SK-N-SH treated with all-trans-retinoic acid at 6 μM for 48 hours (cell line): Measurements from ENCODE around the gene TOP1.

Experiments used
- ARNTL ChIP-seq: fragments of 450-650 bp; formaldehyde crosslinking; IDR thresholded peaks from 2 replicates; pipeline ENCODE4 v1.5.0; 2020; ENCODE audit warnings: low read depth, mild to moderate bottlenecking, moderate library complexity, borderline replicate concordance
- BACH2 ChIP-seq: fragments of 250-450 bp; sonication (Bioruptor Pico); IDR thresholded peaks from 2 replicates; pipeline ENCODE4 v1.9.0; 2021; ENCODE audit warnings: mild to moderate bottlenecking, borderline replicate concordance
- CSDC2 ChIP-seq: fragments of 250-450 bp; sonication (Bioruptor Pico); IDR thresholded peaks from 2 replicates; pipeline ENCODE4 v1.5.0; 2020; ENCODE audit warnings: mild to moderate bottlenecking, moderate library complexity
- CSRNP3 ChIP-seq: fragments of 250-450 bp; sonication (Bioruptor Pico); IDR thresholded peaks from 2 replicates; pipeline ENCODE4 v1.5.1; 2021; ENCODE audit warnings: mild to moderate bottlenecking, moderate library complexity
- PATZ1 ChIP-seq: fragments of 250-450 bp; sonication (Bioruptor Pico); IDR thresholded peaks from 2 replicates; pipeline ENCODE4 v1.8.0; 2020; ENCODE audit warnings: mild to moderate bottlenecking, moderate library complexity, borderline replicate concordance
- PPARA ChIP-seq: fragments of 250-450 bp; sonication (Bioruptor Pico); IDR thresholded peaks from 2 replicates; pipeline ENCODE4 v1.5.0; 2020; ENCODE audit warnings: mild to moderate bottlenecking, borderline replicate concordance
- RARB ChIP-seq: fragments of 250-450 bp; sonication (Bioruptor Pico); IDR thresholded peaks from 2 replicates; pipeline ENCODE4 v1.8.0; 2021; ENCODE audit warnings: mild to moderate bottlenecking, moderate library complexity
- TOX ChIP-seq: fragments of 250-450 bp; sonication (Bioruptor Pico); IDR thresholded peaks from 2 replicates; pipeline ENCODE4 v1.8.0; 2021; ENCODE audit warnings: mild to moderate bottlenecking, moderate library complexity, borderline replicate concordance
- ZFP3 ChIP-seq: fragments of 250-450 bp; sonication (Bioruptor Pico); IDR thresholded peaks from 2 replicates; pipeline ENCODE4 v1.5.0; 2020; ENCODE audit warnings: mild to moderate bottlenecking, moderate library complexity

GRCh38 chr20:40986774-40987173 lies 41.8 kb upstream of the TOP1 start:
- no peak for TF ChIP-seq BACH2 (CRISPR knock-in tag)
- TF ChIP-seq RARB (CRISPR knock-in tag): no peak
- TF ChIP-seq CSRNP3 (CRISPR knock-in tag): no peak
- TF ChIP-seq TOX (CRISPR knock-in tag): no peak
- TF ChIP-seq PPARA (CRISPR knock-in tag): no peak
- TF ChIP-seq PATZ1: no peak
- TF ChIP-seq ZFP3: no peak
- TF ChIP-seq CSDC2 (CRISPR knock-in tag): no peak
- TF ChIP-seq ARNTL (CRISPR knock-in tag): no peak
